Measurements from ENCODE around the gene RELB.

Gene RELB

DNA sequence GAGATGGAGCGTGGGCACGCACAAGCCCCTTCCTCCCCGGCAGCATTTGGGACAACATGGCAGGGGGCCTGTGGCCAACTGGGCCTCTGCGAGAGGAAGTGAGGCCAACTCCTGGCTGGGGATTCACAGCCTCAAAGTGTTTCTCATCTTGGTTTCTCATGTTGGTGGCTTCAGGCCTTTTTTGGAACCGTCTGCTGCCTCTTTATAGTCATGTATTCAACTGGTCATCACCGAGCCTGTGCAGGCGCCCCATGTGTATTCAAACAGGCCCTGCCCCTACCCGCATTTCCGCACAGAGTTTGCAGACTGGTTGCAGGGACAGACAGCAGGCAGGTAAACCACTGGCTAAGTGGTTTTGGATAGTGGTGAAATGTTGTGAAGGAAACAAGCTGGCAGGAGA is 17.3 kb upstream of the RELB start:
- no peak for DNase-seq
- Histone ChIP-seq H3K4me3 (ENCODE audit: low read depth, low read length) (no peak overlapping the region), H3K9me3 (ENCODE audit: severe bottlenecking) (no peaks in the 10 kb centered on the region), H3K36me3 (peaks cover 51% of the 10 kb centered on the region), H3K27me3 (ENCODE audit: insufficient read depth, low read depth, severe bottlenecking) (no peaks in the 10 kb centered on the region), H3K27ac (no peak overlapping the region)
- TF ChIP-seq CTCF (IDR thresholded peaks at IDR 0.05; ENCODE audit: low read depth, low read length) = no peak

DNA sequence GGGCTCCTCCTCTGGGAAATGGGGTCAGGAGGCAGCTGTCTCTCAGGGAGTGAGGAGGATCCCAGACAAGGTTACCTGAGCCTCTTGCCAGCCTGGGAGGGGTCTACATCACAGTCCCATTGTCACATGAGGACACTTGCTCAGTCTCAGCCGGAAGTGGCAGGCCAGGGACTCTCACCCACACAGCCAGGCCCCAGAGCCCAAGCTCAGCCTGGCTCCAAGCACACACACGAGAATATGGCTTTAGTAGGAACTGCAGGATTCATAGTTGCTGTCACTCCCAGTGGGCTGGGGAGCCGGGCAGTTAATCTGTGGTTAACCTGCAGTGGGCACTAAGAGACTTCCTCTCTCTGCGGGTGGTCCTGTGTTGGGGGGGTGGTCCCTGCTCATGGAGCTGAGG is 15.8 kb upstream of the RELB start:
- H3K36me3 ChIP-seq = peaks cover 47% of the 10 kb centered on the region
- TF ChIP-seq CTCF (IDR thresholded peaks at IDR 0.05; ENCODE audit: low read depth, low read length) = no peak
- no peak overlapping the region for H3K27ac ChIP-seq

DNA sequence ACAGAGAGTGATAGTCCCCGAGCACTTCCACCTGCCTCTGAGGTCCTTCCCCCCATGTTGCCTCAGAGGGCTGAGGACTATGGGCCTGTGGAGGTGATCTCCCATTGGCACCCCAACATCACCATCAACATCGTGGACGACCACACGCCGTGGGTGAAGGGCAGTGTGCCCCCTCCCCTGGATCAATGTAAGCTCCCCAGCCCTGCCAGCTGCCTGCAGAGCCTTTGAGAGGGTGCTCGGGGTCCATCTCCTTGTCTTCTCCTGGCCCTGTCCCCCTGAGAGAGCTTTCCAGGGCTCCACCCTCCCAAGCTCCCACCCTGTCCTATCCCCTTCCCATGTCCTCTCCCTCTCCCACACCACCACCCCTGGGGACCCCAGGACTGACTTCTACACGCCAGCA is 14.9 kb upstream of the RELB start:
- Histone ChIP-seq H3K27me3 (ENCODE audit: insufficient read depth, low read depth, severe bottlenecking) (no peaks in the 10 kb centered on the region), H3K4me3 (ENCODE audit: low read depth, low read length) (no peak overlapping the region), H3K9me3 (ENCODE audit: severe bottlenecking) (no peaks in the 10 kb centered on the region), H3K36me3 (peaks cover 48% of the 10 kb centered on the region), H3K27ac (no peak overlapping the region)
- TF ChIP-seq CTCF (IDR thresholded peaks at IDR 0.05; ENCODE audit: low read depth, low read length) = no peak
- DNase-seq = no peak

More for the DNA sequence above, 15.8 kb upstream of the RELB start:
- Histone ChIP-seq H3K9me3 (ENCODE audit: severe bottlenecking) (no peaks in the 10 kb centered on the region), H3K27me3 (ENCODE audit: insufficient read depth, low read depth, severe bottlenecking) (no peaks in the 10 kb centered on the region), H3K4me3 (ENCODE audit: low read depth, low read length) (no peak overlapping the region)
- DNase-seq = no peak

DNA sequence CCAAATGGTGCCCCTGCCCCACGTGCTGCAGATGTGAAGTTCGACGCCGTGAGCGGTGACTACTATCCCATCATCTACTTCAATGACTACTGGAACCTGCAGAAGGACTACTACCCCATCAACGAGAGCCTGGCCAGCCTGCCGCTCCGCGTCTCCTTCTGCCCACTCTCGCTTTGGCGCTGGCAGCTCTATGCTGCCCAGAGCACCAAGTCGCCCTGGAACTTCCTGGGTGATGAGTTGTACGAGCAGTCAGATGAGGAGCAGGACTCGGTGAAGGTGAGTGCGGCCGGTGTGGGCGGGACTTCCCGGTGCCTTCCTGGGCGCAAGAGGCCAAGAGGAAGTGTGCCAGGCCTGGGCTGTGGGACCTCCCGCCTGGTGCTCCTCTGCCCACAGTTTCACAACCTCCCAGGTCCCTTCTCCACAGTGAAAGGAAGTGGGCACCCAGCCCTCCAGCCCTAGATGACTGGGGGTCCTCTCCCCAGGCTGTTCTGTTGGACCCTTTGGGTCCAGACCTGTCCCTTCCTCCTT is 14.1 kb upstream of the RELB start:
- H3K27ac ChIP-seq = no peak overlapping the region
- peaks cover 42% of the 10 kb centered on the region for H3K36me3 ChIP-seq
- H3K9me3 ChIP-seq (ENCODE audit: severe bottlenecking) = no peaks in the 10 kb centered on the region
- H3K4me3 ChIP-seq (ENCODE audit: low read depth, low read length) = no peak overlapping the region
- DNase-seq = no peak
- TF ChIP-seq CTCF (IDR thresholded peaks at IDR 0.05; ENCODE audit: low read depth, low read length) = no peak
- no peaks in the 10 kb centered on the region for H3K27me3 ChIP-seq (ENCODE audit: insufficient read depth, low read depth, severe bottlenecking)

GRCh38 chr19:44988273-44988672 is 13.0 kb upstream of the RELB start:
- Histone ChIP-seq H3K36me3 (peaks cover 38% of the 10 kb centered on the region), H3K9me3 (ENCODE audit: severe bottlenecking) (no peaks in the 10 kb centered on the region), H3K4me3 (ENCODE audit: low read depth, low read length) (no peak overlapping the region), H3K27ac (no peak overlapping the region), H3K27me3 (ENCODE audit: insufficient read depth, low read depth, severe bottlenecking) (no peaks in the 10 kb centered on the region)
- DNase-seq = no peak
- no peak for TF ChIP-seq CTCF (IDR thresholded peaks at IDR 0.05; ENCODE audit: low read depth, low read length)

DNA sequence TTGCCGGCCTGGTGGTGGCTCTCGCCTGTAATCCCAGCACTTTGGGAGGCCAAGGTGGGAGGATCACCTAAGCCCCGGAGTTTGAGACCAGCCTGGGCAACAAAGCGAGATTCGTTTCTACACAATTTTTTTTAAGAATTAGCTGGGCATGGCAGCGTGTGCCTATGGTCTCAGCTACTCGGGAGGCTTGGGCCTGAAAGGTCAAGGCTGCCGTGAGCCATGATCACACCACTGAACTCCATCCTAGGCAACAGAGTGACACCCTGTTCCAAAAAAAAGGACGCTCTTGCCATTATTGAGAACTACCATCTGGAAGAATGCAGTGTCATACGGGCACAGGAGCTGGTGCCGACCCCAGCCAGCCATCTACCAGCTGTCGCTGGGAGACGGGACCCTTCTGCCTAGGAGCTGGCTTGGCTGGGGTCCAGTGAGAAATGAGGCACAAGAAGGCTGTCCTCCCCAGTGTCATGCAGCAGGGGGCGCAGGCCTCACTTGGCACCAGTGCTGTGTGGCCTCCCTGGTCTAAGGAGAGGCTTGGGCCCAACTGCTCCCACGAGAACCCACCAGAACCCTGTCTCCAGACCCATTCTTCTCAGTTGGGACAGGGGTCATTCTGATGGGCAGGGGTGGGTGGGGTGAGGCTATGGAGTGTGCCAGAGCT is 12.2 kb upstream of the RELB start:
- TF ChIP-seq CTCF (IDR thresholded peaks at IDR 0.05; ENCODE audit: low read depth, low read length) = peak; percentile 81
- no peak overlapping the region for H3K4me3 ChIP-seq (ENCODE audit: low read depth, low read length)
- no peaks in the 10 kb centered on the region for H3K27me3 ChIP-seq (ENCODE audit: insufficient read depth, low read depth, severe bottlenecking)
- H3K36me3 ChIP-seq = peaks cover 37% of the 10 kb centered on the region
- peak; percentile 69 for DNase-seq
- no peak overlapping the region for H3K27ac ChIP-seq
- H3K9me3 ChIP-seq (ENCODE audit: severe bottlenecking) = no peaks in the 10 kb centered on the region
